ENCODE measurements around the gene PKDCC.
A peak's percentile ranks its signal among the peaks of the same experiment; 100 is the strongest.

Gene PKDCC

DNA sequence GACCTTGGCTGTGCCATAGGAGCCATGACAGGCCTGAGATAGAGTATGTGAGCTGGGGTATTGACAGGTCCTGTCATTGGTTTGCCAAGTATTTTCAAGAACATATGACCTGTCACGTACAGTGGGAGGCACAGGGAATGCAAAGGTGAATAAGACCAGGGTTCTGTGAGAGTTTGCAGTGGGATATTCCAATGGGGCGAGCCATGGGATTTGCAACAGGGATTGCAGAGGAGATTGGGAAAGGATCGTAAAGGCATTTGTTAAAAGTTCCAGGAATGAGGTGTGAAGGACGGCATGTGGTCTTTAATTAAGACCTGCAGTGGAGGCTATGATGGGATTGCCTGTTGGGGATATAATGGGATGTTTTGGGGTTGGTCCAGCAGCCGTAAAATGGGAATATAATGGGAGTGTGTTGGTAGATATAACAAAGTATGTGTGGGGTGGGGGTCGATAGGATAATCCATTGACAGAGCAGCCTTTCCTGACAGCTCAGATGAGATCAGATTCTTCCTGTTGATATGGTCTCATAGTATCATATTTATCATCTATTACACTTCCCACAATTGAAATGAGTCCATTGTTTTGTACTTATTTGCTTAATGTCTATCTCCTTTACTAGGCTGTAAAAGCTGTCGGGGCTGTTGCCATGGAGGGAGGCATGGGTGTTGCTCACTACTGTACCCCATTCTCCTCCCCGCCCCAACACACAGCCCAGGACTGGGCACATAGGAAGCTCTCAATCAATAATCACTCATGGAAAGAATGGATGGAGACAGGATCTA, 38.1 kb downstream of the PKDCC start:
- Histone ChIP-seq H3K4me1 (ENCODE audit: insufficient read depth, low read length) (no peaks in the 10 kb centered on the region), H3K9me3 (ENCODE audit: low read length) (no peaks in the 10 kb centered on the region), H3K27me3 (ENCODE audit: insufficient read depth, low read length) (no peaks in the 10 kb centered on the region), H3K36me3 (ENCODE audit: insufficient read depth, low read length) (no peaks in the 10 kb centered on the region), H2AFZ (ENCODE audit: low read depth, low read length) (no peak overlapping the region), H3K4me3 (ENCODE audit: low read length) (no peak overlapping the region)

DNA sequence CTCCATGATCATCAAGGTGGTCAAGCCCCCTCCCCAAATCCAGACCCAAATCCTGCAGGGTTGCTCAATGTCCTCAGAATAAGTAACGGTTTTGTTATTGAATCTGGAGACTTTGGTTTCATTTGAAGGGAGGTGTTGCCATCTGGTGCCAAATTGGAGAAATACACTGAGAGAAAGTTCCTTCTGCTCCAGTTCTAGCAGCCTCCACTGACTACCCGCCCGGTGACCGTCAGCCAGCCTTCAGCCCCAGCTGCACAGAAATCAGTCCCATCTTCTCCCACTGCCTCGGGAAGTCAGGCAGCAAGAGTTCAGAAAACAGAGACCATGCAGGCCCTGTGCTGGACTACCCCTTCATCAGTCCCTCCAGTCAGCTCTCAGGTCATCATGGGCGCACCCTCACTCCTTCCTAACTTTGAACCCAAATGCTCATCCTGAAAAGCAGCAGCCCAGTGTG, 38.7 kb downstream of the PKDCC start:
- Histone ChIP-seq H3K27me3 (ENCODE audit: insufficient read depth, low read length) (no peaks in the 10 kb centered on the region), H3K9me3 (ENCODE audit: low read length) (no peaks in the 10 kb centered on the region), H2AFZ (ENCODE audit: low read depth, low read length) (no peak overlapping the region), H3K4me3 (ENCODE audit: low read length) (no peak overlapping the region), H3K36me3 (ENCODE audit: insufficient read depth, low read length) (no peaks in the 10 kb centered on the region), H3K4me1 (ENCODE audit: insufficient read depth, low read length) (no peaks in the 10 kb centered on the region)

DNA sequence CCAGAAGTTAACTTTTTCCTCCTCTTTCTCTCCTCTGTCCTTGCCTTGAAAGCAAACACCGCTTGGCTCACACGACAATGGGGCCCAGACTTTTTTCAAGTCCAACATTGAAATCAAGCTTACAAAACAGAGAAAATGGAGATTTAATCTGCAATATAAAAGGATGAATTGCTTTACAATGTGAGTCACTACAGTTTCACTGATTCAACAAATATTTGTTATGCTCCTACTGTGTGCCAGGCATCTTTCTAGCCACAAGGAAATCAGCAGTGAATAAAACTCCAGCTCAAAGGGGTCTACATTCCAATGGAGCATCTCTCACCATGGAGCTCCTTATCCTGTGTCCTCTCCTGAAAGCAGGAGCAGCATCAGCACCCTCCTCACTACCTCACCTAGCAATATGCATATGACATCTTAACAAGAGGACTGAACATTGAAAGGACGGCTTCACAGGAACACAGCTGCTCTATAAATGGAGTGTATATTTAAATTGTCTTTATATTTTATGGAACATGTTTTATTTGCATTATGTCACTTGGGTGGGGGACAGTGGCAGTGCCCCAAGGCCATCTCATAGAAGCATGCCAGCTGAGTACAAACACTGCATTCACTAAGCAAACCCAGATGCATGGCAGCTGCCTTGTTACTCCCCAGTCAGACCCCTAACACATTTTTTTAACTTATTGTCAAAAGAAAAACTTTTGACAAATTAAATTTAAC, 39.5 kb downstream of the PKDCC start:
- H3K36me3 ChIP-seq (ENCODE audit: insufficient read depth, low read length) = no peaks in the 10 kb centered on the region
- H3K4me3 ChIP-seq (ENCODE audit: low read length) = no peak overlapping the region
- no peaks in the 10 kb centered on the region for H3K9me3 ChIP-seq (ENCODE audit: low read length)
- no peak overlapping the region for H2AFZ ChIP-seq (ENCODE audit: low read depth, low read length)
- no peaks in the 10 kb centered on the region for H3K4me1 ChIP-seq (ENCODE audit: insufficient read depth, low read length)
- H3K27me3 ChIP-seq (ENCODE audit: insufficient read depth, low read length) = no peaks in the 10 kb centered on the region

DNA sequence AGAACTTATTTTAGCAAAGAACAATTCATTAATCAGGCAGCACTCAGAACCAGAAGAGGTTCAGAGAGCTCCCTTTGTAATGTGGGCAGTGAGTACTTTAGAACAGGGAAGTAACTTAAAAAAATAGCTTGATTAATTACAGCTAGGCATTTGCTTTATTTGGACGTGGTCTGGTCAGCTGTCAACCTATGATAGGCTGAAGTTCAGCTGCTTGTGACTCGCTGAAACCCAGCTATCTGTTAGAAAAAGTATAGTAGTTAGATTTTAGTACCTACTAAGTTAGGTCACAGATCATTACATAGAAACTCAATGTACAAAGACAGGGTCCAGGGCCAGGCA, 40.0 kb downstream of the PKDCC start:
- no peaks in the 10 kb centered on the region for H3K9me3 ChIP-seq (ENCODE audit: low read length)
- no peak overlapping the region for H2AFZ ChIP-seq (ENCODE audit: low read depth, low read length)
- H3K27me3 ChIP-seq (ENCODE audit: insufficient read depth, low read length) = no peaks in the 10 kb centered on the region
- H3K36me3 ChIP-seq (ENCODE audit: insufficient read depth, low read length) = no peaks in the 10 kb centered on the region
- H3K4me3 ChIP-seq (ENCODE audit: low read length) = no peak overlapping the region
- no peaks in the 10 kb centered on the region for H3K4me1 ChIP-seq (ENCODE audit: insufficient read depth, low read length)

DNA sequence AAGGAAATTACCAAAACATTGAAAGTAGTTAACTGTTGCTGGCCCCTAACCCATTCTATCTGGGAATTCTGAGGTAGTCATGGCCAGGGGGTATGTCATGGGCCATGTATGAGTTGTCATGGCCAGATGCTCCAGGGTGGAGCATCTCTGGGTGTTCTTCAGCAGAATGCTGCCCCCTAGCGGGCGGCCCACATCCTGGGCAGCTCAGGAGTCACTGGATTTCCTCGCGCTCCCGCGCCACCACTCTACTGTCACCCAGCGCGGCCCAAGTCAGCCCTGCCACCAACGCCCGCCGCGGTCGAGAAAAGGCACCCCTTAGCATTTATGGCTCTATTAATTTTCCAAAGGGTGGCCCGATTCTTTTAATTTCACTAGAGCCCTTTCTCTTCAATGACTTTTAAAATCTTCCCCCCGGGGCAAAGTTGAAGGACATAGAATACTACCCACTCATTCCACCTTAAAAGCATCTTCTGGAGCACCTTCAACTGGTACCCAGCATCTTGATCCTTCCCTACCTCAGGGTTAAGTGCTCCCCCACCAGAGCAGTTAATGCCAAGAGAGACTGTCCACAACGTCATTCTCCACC, 41.6 kb downstream of the PKDCC start:
- H3K9me3 ChIP-seq (ENCODE audit: low read length) = no peaks in the 10 kb centered on the region
- H2AFZ ChIP-seq (ENCODE audit: low read depth, low read length) = no peak overlapping the region
- H3K27me3 ChIP-seq (ENCODE audit: insufficient read depth, low read length) = no peaks in the 10 kb centered on the region
- no peaks in the 10 kb centered on the region for H3K4me1 ChIP-seq (ENCODE audit: insufficient read depth, low read length)
- H3K36me3 ChIP-seq (ENCODE audit: insufficient read depth, low read length) = no peaks in the 10 kb centered on the region
- H3K4me3 ChIP-seq (ENCODE audit: low read length) = no peak overlapping the region

DNA sequence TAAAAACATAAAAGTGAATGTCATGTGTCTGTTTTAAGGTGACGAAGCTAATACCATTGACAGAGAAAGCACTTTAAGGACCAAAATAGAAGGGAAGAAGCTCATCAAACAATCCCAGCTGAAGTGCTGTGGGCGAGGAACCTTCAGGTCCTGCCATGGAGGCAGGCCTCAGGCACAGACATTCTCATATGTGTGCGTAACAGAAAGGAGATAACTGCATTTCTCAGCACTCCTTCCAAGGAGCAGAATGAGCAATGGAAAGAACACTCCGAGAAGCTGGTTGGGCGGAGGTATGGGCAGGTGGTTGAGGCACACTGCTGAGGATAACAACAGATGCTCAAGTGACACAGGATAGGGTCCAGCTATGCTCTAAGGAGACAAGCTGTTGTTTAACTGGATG, 42.4 kb downstream of the PKDCC start:
- H2AFZ ChIP-seq (ENCODE audit: low read depth, low read length) = no peak overlapping the region
- no peaks in the 10 kb centered on the region for H3K9me3 ChIP-seq (ENCODE audit: low read length)
- no peaks in the 10 kb centered on the region for H3K36me3 ChIP-seq (ENCODE audit: insufficient read depth, low read length)
- no peaks in the 10 kb centered on the region for H3K4me1 ChIP-seq (ENCODE audit: insufficient read depth, low read length)
- no peaks in the 10 kb centered on the region for H3K27me3 ChIP-seq (ENCODE audit: insufficient read depth, low read length)
- H3K4me3 ChIP-seq (ENCODE audit: low read length) = no peak overlapping the region

DNA sequence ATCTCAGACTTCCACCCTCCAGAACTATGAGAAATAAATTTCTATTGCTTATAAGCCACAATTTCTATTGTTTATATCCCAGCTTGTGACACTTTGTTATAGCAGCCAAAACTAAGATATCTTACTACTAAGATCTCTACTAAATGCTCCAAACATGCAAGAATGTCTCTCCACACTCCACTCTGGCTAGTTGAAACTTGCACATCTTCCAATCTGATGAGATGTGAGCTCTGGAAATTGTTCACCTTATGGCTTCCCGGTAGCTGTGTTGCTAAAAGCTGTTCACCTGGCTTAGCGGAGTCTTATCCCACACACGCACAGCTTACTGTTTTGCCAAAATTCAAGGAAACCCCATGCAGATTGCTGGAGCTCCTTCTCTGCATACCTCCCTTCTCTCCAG, 43.9 kb downstream of the PKDCC start:
- Histone ChIP-seq H3K4me3 (ENCODE audit: low read length) (no peak overlapping the region), H3K9me3 (ENCODE audit: low read length) (no peaks in the 10 kb centered on the region)

DNA sequence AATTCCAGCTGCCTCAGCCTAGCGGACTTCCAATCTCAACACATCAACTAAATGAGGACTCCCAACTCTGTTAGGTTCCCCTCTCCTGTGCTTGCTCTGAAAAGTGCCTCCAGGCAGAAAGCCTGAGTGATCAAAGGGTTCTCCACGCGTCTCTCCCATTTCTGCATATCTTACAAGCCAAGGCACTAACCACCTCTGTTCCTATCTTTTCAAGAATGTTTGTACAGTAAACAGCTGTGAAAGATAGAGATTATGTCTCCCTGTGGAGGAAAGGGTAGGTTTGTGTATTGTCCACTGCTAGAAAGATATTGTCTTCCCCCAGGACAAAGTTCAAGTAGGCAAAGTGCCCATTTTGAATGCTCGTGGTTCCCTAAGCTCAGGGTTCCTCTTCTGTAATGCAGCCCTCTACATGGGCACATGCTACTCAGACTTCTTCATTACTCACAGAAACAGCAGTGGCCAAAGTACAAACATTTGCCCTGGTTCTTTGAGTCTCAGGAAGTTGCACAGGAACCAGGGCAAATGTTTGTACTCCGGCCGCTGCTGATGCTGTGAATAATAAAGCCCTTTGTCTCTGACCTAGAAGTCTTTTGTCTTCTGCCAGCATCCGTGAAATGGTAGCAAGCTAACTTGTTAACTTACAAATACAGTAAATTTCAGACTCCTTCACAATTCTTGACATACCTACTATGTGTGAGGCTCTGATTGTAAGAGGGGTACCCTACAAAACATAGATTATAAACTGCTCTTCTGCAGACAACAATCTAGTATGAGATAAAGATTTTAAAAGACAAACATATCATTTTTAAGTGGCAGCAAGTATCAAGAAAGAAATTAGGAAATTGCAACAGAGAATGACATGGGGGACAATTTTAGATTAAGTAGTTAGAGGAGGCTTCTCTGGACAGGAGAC, 44.5 kb downstream of the PKDCC start:
- Histone ChIP-seq H3K9me3 (ENCODE audit: low read length) (no peaks in the 10 kb centered on the region), H3K4me1 (ENCODE audit: insufficient read depth, low read length) (no peaks in the 10 kb centered on the region), H3K27me3 (ENCODE audit: insufficient read depth, low read length) (no peaks in the 10 kb centered on the region), H3K36me3 (ENCODE audit: insufficient read depth, low read length) (no peaks in the 10 kb centered on the region), H3K4me3 (ENCODE audit: low read length) (no peak overlapping the region), H2AFZ (ENCODE audit: low read depth, low read length) (peak overlapping the region; percentile 33)

More for the DNA sequence above, 43.9 kb downstream of the PKDCC start:
- no peaks in the 10 kb centered on the region for H3K36me3 ChIP-seq (ENCODE audit: insufficient read depth, low read length)
- H3K4me1 ChIP-seq (ENCODE audit: insufficient read depth, low read length) = no peaks in the 10 kb centered on the region
- H2AFZ ChIP-seq (ENCODE audit: low read depth, low read length) = no peak overlapping the region
- no peaks in the 10 kb centered on the region for H3K27me3 ChIP-seq (ENCODE audit: insufficient read depth, low read length)

DNA sequence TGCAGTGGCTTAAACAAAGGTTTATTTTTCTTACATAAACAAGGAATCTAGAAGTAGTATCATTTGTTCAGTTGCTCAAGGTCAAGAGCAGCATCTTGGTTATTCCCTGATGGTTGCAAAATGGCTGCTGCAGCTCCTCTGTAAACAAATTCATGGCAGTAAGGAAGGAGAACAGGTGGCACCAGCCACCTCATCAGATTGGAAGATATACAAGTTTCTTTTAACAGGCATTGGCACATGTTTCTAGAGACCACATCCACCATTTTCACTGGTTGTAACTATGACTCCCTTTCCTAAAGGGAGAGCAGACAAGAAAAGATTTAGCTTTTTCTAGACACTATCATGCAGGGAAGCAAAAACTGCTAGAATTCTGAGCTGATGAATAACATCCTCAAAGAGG, 46.3 kb downstream of the PKDCC start:
- Histone ChIP-seq H2AFZ (ENCODE audit: low read depth, low read length) (no peak overlapping the region), H3K9me3 (ENCODE audit: low read length) (no peaks in the 10 kb centered on the region), H3K27me3 (ENCODE audit: insufficient read depth, low read length) (no peaks in the 10 kb centered on the region), H3K4me3 (ENCODE audit: low read length) (no peak overlapping the region), H3K36me3 (ENCODE audit: insufficient read depth, low read length) (no peaks in the 10 kb centered on the region), H3K4me1 (ENCODE audit: insufficient read depth, low read length) (no peaks in the 10 kb centered on the region)

DNA sequence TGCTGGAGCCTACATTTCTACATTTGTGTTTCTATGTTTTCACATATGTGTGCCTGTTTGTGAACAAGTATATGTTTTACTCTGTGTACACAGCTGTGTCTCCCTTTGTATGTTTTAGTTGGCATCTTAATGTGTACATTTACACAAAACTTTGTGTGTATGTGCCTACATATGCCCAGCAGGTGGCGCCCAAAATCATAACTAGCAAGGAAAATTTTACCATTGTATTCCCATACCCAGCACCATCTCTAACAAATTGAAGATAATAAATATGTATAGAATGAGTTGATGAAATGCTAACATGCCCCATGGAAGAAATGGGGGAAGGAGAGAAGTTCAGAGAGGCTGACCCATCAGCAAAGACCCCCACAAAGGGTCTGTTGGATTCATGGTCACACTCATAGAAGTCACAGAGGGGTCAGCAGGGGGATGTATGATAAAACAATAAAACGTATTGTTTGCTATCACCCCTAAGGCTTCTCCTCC, 48.1 kb downstream of the PKDCC start:
- H3K27me3 ChIP-seq (ENCODE audit: insufficient read depth, low read length) = no peaks in the 10 kb centered on the region
- H3K4me3 ChIP-seq (ENCODE audit: low read length) = no peak overlapping the region
- H3K36me3 ChIP-seq (ENCODE audit: insufficient read depth, low read length) = no peaks in the 10 kb centered on the region
- no peaks in the 10 kb centered on the region for H3K4me1 ChIP-seq (ENCODE audit: insufficient read depth, low read length)
- H3K9me3 ChIP-seq (ENCODE audit: low read length) = no peaks in the 10 kb centered on the region
- no peak overlapping the region for H2AFZ ChIP-seq (ENCODE audit: low read depth, low read length)

DNA sequence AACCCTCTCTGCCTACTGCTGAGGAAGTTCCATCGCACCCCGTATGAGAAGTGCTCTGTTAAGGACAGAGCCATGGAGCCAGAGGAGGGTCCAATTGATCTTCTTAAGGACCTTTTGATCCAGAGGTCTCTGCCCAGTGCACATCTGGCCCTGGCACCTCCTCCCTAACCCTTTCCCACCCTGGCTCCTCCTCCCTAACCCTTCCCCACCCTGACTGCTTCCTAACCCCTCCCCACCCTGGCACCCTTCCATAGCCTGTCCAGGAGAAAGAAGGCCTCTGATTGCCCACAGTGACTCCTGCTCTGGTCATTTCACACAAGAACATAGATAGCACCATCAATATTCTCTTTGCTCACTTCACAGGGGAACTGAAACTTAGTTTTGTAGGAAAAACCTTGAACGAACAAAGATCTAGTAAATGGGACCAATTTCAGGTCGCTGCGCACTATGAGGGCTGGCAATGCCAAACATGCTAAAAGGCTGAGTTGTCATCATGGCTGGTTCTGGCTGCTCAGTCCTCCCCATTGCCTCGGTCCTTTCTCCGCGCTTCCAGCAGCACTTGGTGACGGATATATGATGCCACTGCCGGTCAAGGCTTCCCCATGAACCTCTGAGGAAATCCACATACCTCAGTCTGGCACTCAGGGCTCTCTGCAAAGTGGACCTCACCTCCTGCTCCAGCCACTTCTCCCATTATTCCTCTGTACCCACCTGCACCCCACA, 49.2 kb downstream of the PKDCC start:
- Histone ChIP-seq H3K4me3 (ENCODE audit: low read length) (no peak overlapping the region), H3K9me3 (ENCODE audit: low read length) (no peaks in the 10 kb centered on the region), H3K27me3 (ENCODE audit: insufficient read depth, low read length) (no peaks in the 10 kb centered on the region), H2AFZ (ENCODE audit: low read depth, low read length) (no peak overlapping the region), H3K36me3 (ENCODE audit: insufficient read depth, low read length) (no peaks in the 10 kb centered on the region), H3K4me1 (ENCODE audit: insufficient read depth, low read length) (no peaks in the 10 kb centered on the region)
